GM23338 (cell line): ENCODE measurements around the gene SLC25A10. TPM values are rescaled to one million over a fixed set of nuclear protein-coding genes. Genes with fewer than 3 reads are reported as not detected.

Experiments used
- ATAC-seq: fragments of 200-7000 bp; cut with Tn5 transposase; 3 replicates; pipeline ENCODE4 v1.9.1; 2020
- DNase-seq: peaks from one replicate; pipeline ENCODE4 v3.0.0-alpha.2; 2015; ENCODE audit warnings: low spot score
- H2AFZ ChIP-seq: fragments of 200-600 bp; sonication (generic); 2 replicates; pipeline ENCODE4 v1.8.0; 2016; ENCODE audit warnings: antibody characterized with exemption, mild to moderate bottlenecking, moderate library complexity
- H3F3A ChIP-seq: fragments of 200-600 bp; sonication (generic); replicated peaks from 2 replicates; pipeline ENCODE4 v1.8.0; 2017; ENCODE audit warnings: antibody characterized with exemption, mixed run types, low read depth
- H3K27ac ChIP-seq: fragments of 200-600 bp; sonication (generic); 2 replicates; pipeline ENCODE4 v1.6.1; 2016; ENCODE audit warnings: low read depth
- H3K27me3 ChIP-seq: fragments of 200-600 bp; sonication (generic); 2 replicates; pipeline ENCODE4 v1.8.0; 2016; ENCODE audit warnings: mild to moderate bottlenecking, mixed run types, moderate library complexity; ENCODE audit not compliant: insufficient read depth
- H3K36me3 ChIP-seq: fragments of 200-600 bp; sonication (generic); 2 replicates; pipeline ENCODE4 v1.8.0; 2016; ENCODE audit warnings: mild to moderate bottlenecking; ENCODE audit not compliant: insufficient read depth
- H3K4me1 ChIP-seq: fragments of 200-600 bp; sonication (generic); 2 replicates; pipeline ENCODE4 v1.8.0; 2016; ENCODE audit warnings: mild to moderate bottlenecking, moderate library complexity; ENCODE audit not compliant: insufficient read depth
- H3K4me2 ChIP-seq: fragments of 200-600 bp; sonication (generic); 2 replicates; pipeline ENCODE4 v1.7.1; 2017; ENCODE audit warnings: mixed run types
- H3K4me3 ChIP-seq: fragments of 200-600 bp; sonication (generic); 2 replicates; pipeline ENCODE4 v1.6.1; 2016; ENCODE audit warnings: mixed run types
- H3K79me2 ChIP-seq: fragments of 200-600 bp; sonication (generic); replicated peaks from 2 replicates; pipeline ENCODE4 v1.8.0; 2017; ENCODE audit warnings: mild to moderate bottlenecking; ENCODE audit not compliant: insufficient read depth
- H3K9me2 ChIP-seq: fragments of 200-600 bp; sonication (generic); 2 replicates; pipeline ENCODE4 v1.8.0; 2017; ENCODE audit not compliant: insufficient read depth
- H4K20me1 ChIP-seq: fragments of 200-600 bp; sonication (generic); replicated peaks from 2 replicates; pipeline ENCODE4 v1.8.0; 2017; ENCODE audit warnings: mild to moderate bottlenecking; ENCODE audit not compliant: insufficient read depth
- H3K27ac Mint-ChIP-seq: 2 replicates; pipeline ENCODE4 v1.8.0; 2020; ENCODE audit warnings: inconsistent platforms, mild to moderate bottlenecking, moderate library complexity, mixed read lengths
- H3K27me3 Mint-ChIP-seq: 3 replicates; pipeline ENCODE4 v1.8.0; 2022; ENCODE audit warnings: low read depth, mild to moderate bottlenecking, moderate library complexity, mixed read lengths, inconsistent platforms; ENCODE audit not compliant: insufficient read depth, poor library complexity
- H3K36me3 Mint-ChIP-seq: 3 replicates; pipeline ENCODE4 v1.8.0; 2021; ENCODE audit warnings: low read depth, mild to moderate bottlenecking, inconsistent platforms, moderate library complexity, mixed read lengths
- H3K4me1 Mint-ChIP-seq: 3 replicates; pipeline ENCODE4 v1.8.0; 2020; ENCODE audit warnings: mild to moderate bottlenecking, inconsistent platforms, mixed read lengths
- H3K4me3 Mint-ChIP-seq: 3 replicates; pipeline ENCODE4 v1.8.0; 2021; ENCODE audit warnings: moderate library complexity, mild to moderate bottlenecking, inconsistent platforms, mixed read lengths
- H3K9me3 Mint-ChIP-seq: 3 replicates; pipeline ENCODE4 v1.8.0; 2020; ENCODE audit warnings: moderate library complexity, mild to moderate bottlenecking, inconsistent platforms, mixed read lengths
- CREB1 ChIP-seq: fragments of 250-450 bp; sonication (Bioruptor Pico); IDR thresholded peaks from 2 replicates; pipeline ENCODE4 v1.5.0; 2020; ENCODE audit warnings: low read depth, mild to moderate bottlenecking, moderate library complexity
- EZH2 ChIP-seq: fragments of 200-600 bp; sonication (generic); IDR thresholded peaks from one replicate; pipeline ENCODE4 v1.8.0; 2017; ENCODE audit warnings: antibody characterized with exemption, mild to moderate bottlenecking, low read depth; ENCODE audit not compliant: unreplicated experiment
- EZH2phosphoT487 ChIP-seq: fragments of 200-600 bp; sonication (generic); IDR thresholded peaks from one replicate; pipeline ENCODE4 v1.8.1; 2018; ENCODE audit warnings: antibody characterized with exemption; ENCODE audit not compliant: unreplicated experiment
- JUNB ChIP-seq: IDR thresholded peaks from one replicate; pipeline ENCODE4 v1.6.1; 2016; ENCODE audit warnings: antibody characterized with exemption; ENCODE audit not compliant: unreplicated experiment
- NANOG ChIP-seq: IDR thresholded peaks from 2 replicates; pipeline ENCODE4 v1.6.1; 2016; ENCODE audit warnings: antibody characterized with exemption, borderline replicate concordance
- POLR2AphosphoS5 ChIP-seq: IDR thresholded peaks from 2 replicates; pipeline ENCODE4 v1.6.1; 2016; ENCODE audit warnings: antibody characterized with exemption, low read depth
- STAT1 ChIP-seq: IDR thresholded peaks from one replicate; pipeline ENCODE4 v1.6.1; 2016; ENCODE audit warnings: antibody characterized with exemption; ENCODE audit not compliant: unreplicated experiment
- ZNF114 ChIP-seq: fragments of 250-450 bp; sonication (Bioruptor Pico); IDR thresholded peaks from 2 replicates; pipeline ENCODE4 v1.5.0; 2020; ENCODE audit warnings: mild to moderate bottlenecking, moderate library complexity
- ZNF331 ChIP-seq: fragments of 250-450 bp; sonication (Bioruptor Pico); IDR thresholded peaks from 2 replicates; pipeline ENCODE4 v1.5.0; 2020; ENCODE audit warnings: low read depth, mild to moderate bottlenecking, moderate library complexity
- polyA plus RNA-seq: library from polyadenylated mRNA; unstranded; fragments of >200 nt; fragmentation: Nextera tagmentation; extraction: Ambion mirVana; gene quantifications from 2 replicates; pipeline ENCODE4 v1.2.1, GENCODE V29; 2016
- total RNA-seq: library from RNA; depleted of rRNA; stranded (reverse); fragments of >200 nt; shearing (Covaris generic); gene quantifications from 2 replicates; pipeline ENCODE4 v1.2.3, GENCODE V29; 2014
- TF ChIP-seq, protein P1 (sequence below), 2 experiments: fragments of 200-600 bp in 1 of 2; sonication (generic) in 1 of 2; conservative IDR thresholded peaks; 2 replicates each; pipeline versions ENCODE4 v1.5.1 to v1.6.1; 2016 to 2017; ENCODE audit warnings: antibody characterized with exemption in 2 of 2, low read depth in 2 of 2, mild to moderate bottlenecking in 2 of 2, moderate library complexity in 1 of 2
- TF ChIP-seq, protein P2 (sequence below): fragments of 250-450 bp; sonication (Bioruptor Pico); IDR thresholded peaks from 2 replicates; pipeline ENCODE4 v1.5.0; 2020; ENCODE audit warnings: mild to moderate bottlenecking, moderate library complexity
- TF ChIP-seq, protein P3 (sequence below): IDR thresholded peaks from one replicate; pipeline ENCODE4 v1.6.1; 2018; ENCODE audit warnings: antibody characterized with exemption; ENCODE audit not compliant: unreplicated experiment
- TF ChIP-seq, protein P4 (sequence below): IDR thresholded peaks from 2 replicates; pipeline ENCODE4 v1.6.1; 2016; ENCODE audit warnings: antibody characterized with exemption

Gene SLC25A10
- total and polyA plus RNA-seq, 2 experiments from 2014 or later = 25.7 to 47.4 TPM

DNA sequence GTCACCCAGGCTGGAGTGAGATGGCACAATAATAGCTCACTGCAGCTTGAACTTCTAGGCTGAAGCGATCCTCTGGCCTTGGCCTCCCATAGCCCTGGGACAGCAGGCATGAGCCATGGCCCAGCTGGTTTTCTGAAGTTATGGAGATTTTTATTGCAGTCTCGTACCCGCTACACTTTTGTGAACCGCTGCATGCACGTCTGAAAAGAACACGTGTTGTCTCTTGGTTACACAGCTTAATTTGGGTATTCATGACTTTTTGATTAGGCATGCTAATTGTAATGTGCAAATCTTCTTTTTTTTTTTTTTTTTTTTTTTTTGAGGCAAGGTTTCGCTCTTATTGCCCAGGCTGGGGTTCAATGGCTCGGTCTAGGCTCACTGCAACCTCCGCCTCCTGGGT is 13.4 kb downstream of the SLC25A10 start:
- no peak overlapping the region for H3K4me2 ChIP-seq
- no peak overlapping the region for H3K27ac ChIP-seq
- Mint-ChIP-seq H3K27me3 (peaks cover 16% of the 10 kb centered on the region), H3K4me3 (no peak overlapping the region), H3K9me3 (no peaks in the 10 kb centered on the region), H3K27ac (no peak overlapping the region), H3K36me3 (no peaks in the 10 kb centered on the region), H3K4me1 (peaks cover 17% of the 10 kb centered on the region)
- DNase-seq = no peak
- H3F3A ChIP-seq = peaks cover 17% of the 10 kb centered on the region; the same call in 1 of the 2 replicates
- no peaks in the 10 kb centered on the region for H3K27me3 ChIP-seq
- no peaks in the 10 kb centered on the region for H3K79me2 ChIP-seq
- ATAC-seq = no peak
- no peaks in the 10 kb centered on the region for H3K9me2 ChIP-seq
- H3K4me1 ChIP-seq = peaks cover 6% of the 10 kb centered on the region; the same call in 1 of the 2 replicates
- H3K36me3 ChIP-seq = no peaks in the 10 kb centered on the region
- no peak overlapping the region for H2AFZ ChIP-seq
- H4K20me1 ChIP-seq = no peaks in the 10 kb centered on the region
- H3K4me3 ChIP-seq = no peak overlapping the region
- no peak for TF ChIP-seq JUNB
- TF ChIP-seq EZH2phosphoT487 = no peak
- TF ChIP-seq, protein P1, sequence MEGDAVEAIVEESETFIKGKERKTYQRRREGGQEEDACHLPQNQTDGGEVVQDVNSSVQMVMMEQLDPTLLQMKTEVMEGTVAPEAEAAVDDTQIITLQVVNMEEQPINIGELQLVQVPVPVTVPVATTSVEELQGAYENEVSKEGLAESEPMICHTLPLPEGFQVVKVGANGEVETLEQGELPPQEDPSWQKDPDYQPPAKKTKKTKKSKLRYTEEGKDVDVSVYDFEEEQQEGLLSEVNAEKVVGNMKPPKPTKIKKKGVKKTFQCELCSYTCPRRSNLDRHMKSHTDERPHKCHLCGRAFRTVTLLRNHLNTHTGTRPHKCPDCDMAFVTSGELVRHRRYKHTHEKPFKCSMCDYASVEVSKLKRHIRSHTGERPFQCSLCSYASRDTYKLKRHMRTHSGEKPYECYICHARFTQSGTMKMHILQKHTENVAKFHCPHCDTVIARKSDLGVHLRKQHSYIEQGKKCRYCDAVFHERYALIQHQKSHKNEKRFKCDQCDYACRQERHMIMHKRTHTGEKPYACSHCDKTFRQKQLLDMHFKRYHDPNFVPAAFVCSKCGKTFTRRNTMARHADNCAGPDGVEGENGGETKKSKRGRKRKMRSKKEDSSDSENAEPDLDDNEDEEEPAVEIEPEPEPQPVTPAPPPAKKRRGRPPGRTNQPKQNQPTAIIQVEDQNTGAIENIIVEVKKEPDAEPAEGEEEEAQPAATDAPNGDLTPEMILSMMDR (conservative IDR thresholded peaks at IDR 0.05; ENCODE audit: low read depth in 2 of 2) = no peak
- TF ChIP-seq NANOG = no peak
- no peak for TF ChIP-seq POLR2AphosphoS5
- TF ChIP-seq, protein P2, sequence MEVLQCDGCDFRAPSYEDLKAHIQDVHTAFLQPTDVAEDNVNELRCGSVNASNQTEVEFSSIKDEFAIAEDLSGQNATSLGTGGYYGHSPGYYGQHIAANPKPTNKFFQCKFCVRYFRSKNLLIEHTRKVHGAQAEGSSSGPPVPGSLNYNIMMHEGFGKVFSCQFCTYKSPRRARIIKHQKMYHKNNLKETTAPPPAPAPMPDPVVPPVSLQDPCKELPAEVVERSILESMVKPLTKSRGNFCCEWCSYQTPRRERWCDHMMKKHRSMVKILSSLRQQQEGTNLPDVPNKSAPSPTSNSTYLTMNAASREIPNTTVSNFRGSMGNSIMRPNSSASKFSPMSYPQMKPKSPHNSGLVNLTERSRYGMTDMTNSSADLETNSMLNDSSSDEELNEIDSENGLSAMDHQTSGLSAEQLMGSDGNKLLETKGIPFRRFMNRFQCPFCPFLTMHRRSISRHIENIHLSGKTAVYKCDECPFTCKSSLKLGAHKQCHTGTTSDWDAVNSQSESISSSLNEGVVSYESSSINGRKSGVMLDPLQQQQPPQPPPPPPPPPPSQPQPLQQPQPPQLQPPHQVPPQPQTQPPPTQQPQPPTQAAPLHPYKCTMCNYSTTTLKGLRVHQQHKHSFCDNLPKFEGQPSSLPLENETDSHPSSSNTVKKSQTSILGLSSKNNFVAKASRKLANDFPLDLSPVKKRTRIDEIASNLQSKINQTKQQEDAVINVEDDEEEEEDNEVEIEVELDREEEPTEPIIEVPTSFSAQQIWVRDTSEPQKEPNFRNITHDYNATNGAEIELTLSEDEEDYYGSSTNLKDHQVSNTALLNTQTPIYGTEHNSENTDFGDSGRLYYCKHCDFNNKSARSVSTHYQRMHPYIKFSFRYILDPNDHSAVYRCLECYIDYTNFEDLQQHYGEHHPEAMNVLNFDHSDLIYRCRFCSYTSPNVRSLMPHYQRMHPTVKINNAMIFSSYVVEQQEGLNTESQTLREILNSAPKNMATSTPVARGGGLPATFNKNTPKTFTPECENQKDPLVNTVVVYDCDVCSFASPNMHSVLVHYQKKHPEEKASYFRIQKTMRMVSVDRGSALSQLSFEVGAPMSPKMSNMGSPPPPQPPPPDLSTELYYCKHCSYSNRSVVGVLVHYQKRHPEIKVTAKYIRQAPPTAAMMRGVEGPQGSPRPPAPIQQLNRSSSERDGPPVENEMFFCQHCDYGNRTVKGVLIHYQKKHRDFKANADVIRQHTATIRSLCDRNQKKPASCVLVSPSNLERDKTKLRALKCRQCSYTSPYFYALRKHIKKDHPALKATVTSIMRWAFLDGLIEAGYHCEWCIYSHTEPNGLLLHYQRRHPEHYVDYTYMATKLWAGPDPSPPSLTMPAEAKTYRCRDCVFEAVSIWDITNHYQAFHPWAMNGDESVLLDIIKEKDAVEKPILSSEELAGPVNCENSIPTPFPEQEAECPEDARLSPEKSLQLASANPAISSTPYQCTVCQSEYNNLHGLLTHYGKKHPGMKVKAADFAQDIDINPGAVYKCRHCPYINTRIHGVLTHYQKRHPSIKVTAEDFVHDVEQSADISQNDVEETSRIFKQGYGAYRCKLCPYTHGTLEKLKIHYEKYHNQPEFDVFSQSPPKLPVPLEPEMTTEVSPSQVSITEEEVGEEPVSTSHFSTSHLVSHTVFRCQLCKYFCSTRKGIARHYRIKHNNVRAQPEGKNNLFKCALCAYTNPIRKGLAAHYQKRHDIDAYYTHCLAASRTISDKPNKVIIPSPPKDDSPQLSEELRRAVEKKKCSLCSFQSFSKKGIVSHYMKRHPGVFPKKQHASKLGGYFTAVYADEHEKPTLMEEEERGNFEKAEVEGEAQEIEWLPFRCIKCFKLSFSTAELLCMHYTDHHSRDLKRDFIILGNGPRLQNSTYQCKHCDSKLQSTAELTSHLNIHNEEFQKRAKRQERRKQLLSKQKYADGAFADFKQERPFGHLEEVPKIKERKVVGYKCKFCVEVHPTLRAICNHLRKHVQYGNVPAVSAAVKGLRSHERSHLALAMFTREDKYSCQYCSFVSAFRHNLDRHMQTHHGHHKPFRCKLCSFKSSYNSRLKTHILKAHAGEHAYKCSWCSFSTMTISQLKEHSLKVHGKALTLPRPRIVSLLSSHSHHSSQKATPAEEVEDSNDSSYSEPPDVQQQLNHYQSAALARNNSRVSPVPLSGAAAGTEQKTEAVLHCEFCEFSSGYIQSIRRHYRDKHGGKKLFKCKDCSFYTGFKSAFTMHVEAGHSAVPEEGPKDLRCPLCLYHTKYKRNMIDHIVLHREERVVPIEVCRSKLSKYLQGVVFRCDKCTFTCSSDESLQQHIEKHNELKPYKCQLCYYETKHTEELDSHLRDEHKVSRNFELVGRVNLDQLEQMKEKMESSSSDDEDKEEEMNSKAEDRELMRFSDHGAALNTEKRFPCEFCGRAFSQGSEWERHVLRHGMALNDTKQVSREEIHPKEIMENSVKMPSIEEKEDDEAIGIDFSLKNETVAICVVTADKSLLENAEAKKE (CRISPR knock-in tag) = no peak
- TF ChIP-seq CREB1 = no peak
- TF ChIP-seq, protein P3, sequence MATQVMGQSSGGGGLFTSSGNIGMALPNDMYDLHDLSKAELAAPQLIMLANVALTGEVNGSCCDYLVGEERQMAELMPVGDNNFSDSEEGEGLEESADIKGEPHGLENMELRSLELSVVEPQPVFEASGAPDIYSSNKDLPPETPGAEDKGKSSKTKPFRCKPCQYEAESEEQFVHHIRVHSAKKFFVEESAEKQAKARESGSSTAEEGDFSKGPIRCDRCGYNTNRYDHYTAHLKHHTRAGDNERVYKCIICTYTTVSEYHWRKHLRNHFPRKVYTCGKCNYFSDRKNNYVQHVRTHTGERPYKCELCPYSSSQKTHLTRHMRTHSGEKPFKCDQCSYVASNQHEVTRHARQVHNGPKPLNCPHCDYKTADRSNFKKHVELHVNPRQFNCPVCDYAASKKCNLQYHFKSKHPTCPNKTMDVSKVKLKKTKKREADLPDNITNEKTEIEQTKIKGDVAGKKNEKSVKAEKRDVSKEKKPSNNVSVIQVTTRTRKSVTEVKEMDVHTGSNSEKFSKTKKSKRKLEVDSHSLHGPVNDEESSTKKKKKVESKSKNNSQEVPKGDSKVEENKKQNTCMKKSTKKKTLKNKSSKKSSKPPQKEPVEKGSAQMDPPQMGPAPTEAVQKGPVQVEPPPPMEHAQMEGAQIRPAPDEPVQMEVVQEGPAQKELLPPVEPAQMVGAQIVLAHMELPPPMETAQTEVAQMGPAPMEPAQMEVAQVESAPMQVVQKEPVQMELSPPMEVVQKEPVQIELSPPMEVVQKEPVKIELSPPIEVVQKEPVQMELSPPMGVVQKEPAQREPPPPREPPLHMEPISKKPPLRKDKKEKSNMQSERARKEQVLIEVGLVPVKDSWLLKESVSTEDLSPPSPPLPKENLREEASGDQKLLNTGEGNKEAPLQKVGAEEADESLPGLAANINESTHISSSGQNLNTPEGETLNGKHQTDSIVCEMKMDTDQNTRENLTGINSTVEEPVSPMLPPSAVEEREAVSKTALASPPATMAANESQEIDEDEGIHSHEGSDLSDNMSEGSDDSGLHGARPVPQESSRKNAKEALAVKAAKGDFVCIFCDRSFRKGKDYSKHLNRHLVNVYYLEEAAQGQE = no peak
- TF ChIP-seq ZNF114 = no peak
- no peak for TF ChIP-seq STAT1
- no peak for TF ChIP-seq ZNF331
- TF ChIP-seq EZH2 = no peak
- TF ChIP-seq, protein P4, sequence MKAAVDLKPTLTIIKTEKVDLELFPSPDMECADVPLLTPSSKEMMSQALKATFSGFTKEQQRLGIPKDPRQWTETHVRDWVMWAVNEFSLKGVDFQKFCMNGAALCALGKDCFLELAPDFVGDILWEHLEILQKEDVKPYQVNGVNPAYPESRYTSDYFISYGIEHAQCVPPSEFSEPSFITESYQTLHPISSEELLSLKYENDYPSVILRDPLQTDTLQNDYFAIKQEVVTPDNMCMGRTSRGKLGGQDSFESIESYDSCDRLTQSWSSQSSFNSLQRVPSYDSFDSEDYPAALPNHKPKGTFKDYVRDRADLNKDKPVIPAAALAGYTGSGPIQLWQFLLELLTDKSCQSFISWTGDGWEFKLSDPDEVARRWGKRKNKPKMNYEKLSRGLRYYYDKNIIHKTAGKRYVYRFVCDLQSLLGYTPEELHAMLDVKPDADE = no peak
